NCI-H146 treated with DMSO at 0.1 percent for 48 hours (cell line): ENCODE data around the gene DDC.
"Not testable (repeated sequence)": the region's sequence is repeated elsewhere in the genome, so short reads cannot be mapped to it uniquely, and the experiment has no call there.

ENCODE experiments used
- DNase-seq: peaks from one replicate; lab custom pipeline; 2025; ENCODE audit not compliant: unreplicated experiment; lab: John Stamatoyannopoulos, UW

Gene DDC

DNA sequence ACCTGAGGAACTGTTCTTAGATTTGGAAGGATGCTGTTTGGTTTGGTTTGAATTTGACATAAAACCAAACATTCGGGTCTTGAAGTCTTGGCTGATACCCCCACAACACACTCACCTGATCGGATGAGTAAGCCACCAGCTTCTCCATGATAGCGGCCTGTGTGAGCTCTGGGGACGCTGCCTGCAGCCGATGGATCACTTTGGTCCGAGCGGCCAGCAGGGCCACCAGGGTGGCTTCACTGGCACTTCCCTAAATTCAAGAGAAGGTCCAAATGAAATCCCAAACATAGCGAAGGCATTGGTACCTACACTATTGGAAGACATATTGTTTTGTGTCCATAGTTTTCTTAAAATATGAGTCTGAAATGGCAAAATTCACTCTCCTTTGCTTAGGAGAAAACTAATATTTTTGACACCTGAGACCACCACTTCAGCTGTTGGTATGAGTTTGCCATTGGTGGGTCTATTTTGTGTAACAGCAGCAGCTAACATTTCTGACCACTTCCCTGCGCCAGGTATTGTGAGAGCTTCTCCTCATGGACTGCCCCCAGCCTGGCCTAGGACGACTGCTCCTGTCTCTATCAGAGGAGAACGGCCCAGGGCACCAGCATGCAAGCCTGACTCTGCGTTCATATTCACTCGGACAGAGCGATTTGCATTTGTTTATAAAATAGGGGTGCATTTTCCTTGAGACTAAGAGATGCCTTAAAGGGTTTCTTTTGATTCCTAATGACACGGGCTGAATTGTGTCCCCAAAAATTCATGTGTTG lies 35.9 kb downstream of the DDC start:
- DNase-seq: no peak

GRCh38 chr7:50528266-50529092 lies 36.7 kb downstream of the DDC start:
- no peak for DNase-seq

- not testable (repeated sequence) for DNase-seq
Measured at GRCh38 chr7:50519350-50519749, 45.9 kb downstream of the DDC start.

DNA sequence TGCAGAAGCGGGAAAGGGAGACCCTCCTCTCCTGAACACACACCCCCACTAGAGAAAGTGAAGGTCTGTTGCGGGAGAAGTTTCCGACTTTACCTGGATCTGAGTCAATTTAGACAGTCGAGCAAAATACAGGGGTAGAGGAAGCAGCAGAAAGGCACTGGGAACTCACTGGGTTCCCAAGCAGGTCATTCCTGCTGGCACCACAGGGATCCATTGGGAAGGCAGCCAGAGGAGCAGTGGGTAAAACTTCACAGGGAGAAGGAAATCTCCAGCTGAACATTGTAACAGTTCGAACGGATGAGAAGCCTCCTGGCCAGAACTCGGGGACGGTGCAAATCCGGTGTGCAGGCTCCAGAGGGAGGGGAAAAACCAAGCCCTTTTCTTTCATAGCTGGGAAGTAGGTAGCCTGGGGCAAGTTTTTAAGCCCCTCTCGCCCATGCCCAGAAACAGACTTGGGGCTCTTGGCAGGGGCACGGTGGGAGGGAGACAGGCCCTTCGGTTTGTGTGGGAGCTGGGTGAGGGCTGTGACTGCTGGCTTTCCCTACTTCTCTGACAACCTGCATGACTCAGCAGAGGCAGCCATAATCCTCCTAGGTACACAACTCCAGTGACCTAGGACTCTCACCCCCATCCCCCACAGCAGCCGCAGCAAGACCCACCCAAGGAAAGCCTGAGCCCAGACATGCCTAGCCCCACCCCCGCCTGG lies 51.9 kb downstream of the DDC start:
- DNase-seq: no peak

DNA sequence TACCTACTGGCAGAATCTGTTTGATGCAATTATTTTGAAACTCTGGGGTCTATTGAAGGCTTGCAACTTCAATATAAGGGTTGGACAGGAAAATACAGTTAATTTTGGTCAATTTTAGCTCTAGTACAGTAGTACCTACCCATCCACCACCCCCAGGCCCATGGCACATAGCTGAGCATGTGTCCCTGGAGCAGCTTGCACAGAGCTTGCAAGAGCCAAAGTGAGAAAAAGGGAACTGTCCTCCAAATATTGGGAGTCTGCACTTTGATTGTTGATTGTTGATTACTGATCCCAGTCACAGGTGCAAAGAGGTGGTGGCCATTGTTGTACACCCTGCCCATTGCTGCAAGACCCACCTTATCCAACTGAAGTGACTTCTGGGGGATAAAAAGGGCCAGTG lies 52.8 kb downstream of the DDC start:
- DNase-seq: no peak

DNA sequence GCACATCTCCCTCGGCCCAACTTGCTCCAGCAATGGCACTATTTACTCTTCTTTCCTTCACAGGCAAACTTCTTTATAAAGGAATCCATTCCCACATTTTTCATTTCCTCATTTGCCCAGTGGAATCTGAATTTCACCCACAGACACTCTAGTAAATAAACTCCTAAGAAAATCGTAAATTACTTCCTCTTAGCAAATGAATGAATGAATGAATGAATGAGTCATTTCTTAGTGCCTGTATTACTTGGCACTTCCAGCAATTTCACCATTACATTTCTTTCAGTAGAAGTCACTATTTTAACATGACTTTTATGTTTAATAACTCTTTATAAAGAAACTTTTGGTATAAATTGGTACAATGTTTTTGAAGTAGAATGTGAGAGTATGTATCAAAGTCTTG lies 55.7 kb downstream of the DDC start:
- DNase-seq: no peak

GRCh38 chr7:50508471-50508943 lies 56.7 kb downstream of the DDC start:
- no peak for DNase-seq

GRCh38 chr7:50507898-50508470 lies 57.2 kb downstream of the DDC start:
- DNase-seq: no peak

- no peak for DNase-seq
Measured at GRCh38 chr7:50505553-50506210, 59.5 kb downstream of the DDC start.

GRCh38 chr7:50504646-50505546 lies 60.3 kb downstream of the DDC start:
- no peak for DNase-seq

DNA sequence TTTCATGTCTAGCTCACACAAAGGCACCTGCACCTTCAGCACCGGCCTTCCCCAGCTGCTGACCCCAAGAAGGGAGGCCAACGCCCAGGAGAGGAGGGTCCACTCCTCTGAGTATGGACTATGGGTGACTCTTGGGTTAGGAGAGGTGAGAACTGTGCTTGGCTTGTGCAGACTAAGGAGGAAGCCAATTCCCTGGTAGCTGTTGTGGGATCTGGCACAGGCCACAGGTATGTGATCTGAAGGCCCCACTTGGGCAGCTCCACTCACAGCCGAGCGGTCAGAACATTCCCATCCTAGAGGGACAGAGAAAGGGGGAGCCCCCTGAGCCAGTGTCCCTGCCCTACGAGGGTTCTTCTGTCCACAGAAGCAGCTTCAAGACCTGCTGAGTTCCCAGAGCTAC lies 62.3 kb downstream of the DDC start:
- no peak for DNase-seq

DNA sequence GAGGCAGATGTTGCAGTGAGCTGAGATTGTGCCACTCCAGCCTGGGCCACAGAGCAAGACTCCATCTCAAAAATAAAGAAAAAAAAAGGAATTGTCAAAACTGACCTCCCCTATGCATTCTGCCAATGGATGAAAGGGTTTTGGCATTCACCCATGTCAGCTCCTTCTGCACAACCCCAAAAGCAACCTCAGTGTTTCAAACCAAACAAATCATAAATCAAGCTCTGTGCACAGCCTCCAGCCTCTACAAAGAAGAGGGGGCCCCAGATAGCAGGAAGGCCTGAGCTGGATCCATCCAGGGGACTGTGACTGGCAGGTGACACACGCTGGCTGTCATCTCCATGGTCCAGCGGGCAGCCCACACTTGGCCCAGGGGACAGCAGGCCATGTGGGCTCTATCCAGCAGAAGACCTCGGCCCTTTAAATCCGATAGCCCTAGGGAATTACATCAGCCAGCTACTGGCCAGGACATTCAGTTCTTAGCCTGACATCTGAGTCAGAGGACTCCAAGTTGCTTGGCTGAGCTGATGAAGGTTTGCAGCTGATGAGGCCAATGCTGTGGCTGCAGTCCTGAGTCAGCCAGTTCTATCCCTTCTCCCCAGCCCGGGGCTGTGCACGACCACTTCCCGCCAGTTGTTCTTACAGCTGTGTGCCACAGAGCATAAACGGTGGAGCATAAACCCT lies 63.1 kb downstream of the DDC start:
- no peak for DNase-seq

DNA sequence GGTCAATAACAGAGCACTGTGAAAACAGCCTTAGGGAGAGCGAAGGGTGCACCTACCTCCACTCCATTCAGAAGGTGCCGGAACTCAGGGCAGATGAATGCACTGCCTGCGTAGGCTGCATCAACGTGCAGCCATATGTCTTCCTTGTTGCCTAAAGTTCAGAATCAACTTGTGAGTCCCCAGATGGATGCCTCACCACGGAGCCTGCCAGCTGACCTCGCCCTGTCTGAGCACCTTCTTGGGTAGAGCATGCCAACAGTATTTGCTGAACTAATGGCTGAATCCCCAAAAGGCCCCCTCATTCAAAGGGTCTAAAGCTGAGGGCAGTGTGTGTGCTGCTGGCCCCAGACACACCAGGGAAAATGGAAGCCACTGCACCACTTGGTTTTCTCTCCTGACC lies 66.1 kb downstream of the DDC start:
- no peak for DNase-seq

DNA sequence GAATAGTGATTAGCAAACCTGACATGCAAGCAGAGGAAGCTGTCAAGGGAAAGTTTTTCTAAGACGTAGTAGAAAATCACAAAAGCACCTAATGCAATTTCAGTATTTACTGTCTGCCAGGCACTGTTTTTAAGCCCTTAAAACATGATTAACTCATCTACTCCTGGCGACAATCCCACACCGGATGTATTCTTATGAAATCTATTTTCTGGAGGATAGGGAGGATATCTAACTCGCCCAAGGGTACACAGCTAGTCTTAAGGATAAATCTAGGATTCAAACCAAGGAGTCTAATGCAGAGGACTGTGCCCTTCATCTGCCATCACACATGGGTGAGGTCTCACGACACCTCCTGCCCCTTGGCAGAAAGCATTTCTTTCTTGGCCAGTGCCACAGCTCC lies 67.2 kb downstream of the DDC start:
- no peak for DNase-seq

DNA sequence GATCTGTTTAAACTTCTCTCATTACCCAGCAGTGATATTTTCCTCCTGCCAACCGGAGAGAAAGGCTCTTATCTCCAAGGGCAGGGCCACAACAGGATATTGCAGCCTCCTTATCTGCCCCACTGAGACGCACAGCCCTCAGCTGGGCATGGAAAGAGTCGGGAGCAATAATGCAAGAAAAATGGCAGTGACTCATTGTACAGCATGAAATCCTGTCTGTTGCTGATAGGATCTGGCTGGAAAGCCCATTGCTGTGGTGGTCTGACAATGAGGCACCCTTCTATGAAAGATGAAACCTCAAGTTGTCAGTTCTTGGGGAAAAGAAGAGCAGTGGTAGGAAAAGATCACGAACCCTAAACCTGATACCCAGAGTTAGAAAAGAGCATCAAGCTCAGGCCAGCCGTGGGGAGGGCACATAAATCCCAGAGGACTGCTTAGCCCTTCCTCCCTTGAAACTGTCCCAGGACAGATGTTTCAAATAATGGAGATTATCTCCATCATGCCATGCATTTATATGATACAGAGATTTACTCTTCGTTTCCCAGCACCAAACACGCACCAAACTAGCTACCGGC lies 68.0 kb downstream of the DDC start:
- DNase-seq: peak; percentile 45

DNA sequence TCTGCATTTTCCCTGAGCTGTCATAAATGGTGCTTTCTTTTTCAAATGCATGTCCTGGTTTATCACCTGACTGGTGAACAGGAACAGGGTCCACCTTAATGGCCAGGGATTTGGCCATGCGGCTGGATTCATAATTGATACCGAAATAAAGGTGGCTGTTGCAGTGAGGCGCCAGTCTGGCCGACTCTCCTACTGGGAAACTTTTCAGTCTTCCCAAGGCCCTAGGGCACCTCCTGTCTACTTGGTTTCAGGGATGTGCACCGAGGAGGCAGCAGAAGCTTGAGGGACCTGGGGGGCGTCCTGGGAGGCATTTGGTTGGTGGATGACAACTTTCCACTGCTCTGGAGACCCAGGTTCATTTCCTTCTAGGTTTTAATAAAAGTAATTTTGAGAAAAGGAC lies 68.6 kb downstream of the DDC start:
- DNase-seq: no peak

DNA sequence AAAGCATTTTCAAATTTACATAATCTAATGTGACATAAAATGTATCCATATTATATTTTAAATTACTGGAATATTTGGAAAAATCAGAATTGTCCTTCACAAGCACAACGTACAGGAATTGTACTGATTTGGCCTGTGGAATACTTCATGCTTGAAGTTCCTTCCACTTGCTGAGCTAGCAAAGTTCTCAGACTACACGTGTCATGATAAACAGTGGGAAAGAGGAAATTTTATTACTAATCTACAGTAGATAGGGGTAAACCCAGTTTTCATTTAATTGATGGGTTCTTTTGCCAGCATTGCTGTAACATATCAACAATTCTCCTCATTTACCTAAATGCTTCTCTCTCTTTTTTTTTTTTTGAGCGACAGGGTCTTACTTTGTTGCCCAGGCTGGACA lies 69.5 kb downstream of the DDC start:
- no peak for DNase-seq

- no peak for DNase-seq
Measured at GRCh38 chr7:50492770-50493519, 72.3 kb downstream of the DDC start.
